ENCODE measurements around the gene DGKB. TPM values are rescaled to one million over a fixed set of nuclear protein-coding genes. Genes with fewer than 3 reads are reported as not detected.

The DGKB gene
- total and polyA plus RNA-seq, 8 donors = 0.16 to 1.3 (median 0.40) TPM

DNA sequence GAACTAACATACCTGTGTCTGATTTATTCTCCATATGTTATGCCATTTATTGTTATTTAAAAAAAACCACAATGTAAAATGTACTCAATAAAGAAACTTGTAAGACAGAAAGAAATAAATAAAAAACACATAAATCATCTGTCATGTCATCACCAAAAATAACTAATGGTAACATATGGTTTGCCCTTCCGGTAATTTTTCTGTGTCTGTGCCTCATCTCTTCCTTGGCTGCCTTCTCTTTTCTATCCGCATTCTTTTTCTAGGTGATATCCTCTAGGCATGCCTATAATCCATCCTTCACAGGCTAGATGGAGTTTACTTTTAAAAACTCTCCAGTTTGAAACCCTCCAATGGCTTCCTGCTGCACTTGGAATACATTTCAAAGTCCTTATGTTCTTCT lies 609.1 kb downstream of the DGKB start:
- Histone ChIP-seq H3K9me3 (no peaks in the 10 kb centered on the region), H3K27me3 (no peaks in the 10 kb centered on the region), H3K4me3 (no peak overlapping the region), H3K36me3 (no peaks in the 10 kb centered on the region), H3K27ac (no peak overlapping the region), H3K4me1 (no peaks in the 10 kb centered on the region)
- FAIRE-seq (no peak), ATAC-seq (no peak), DNase-seq (no peak)
- WGBS, 2 donors = 77 to 95% methylated on average over 2 of the region's 2 CpGs
- TF ChIP-seq, protein P1, sequence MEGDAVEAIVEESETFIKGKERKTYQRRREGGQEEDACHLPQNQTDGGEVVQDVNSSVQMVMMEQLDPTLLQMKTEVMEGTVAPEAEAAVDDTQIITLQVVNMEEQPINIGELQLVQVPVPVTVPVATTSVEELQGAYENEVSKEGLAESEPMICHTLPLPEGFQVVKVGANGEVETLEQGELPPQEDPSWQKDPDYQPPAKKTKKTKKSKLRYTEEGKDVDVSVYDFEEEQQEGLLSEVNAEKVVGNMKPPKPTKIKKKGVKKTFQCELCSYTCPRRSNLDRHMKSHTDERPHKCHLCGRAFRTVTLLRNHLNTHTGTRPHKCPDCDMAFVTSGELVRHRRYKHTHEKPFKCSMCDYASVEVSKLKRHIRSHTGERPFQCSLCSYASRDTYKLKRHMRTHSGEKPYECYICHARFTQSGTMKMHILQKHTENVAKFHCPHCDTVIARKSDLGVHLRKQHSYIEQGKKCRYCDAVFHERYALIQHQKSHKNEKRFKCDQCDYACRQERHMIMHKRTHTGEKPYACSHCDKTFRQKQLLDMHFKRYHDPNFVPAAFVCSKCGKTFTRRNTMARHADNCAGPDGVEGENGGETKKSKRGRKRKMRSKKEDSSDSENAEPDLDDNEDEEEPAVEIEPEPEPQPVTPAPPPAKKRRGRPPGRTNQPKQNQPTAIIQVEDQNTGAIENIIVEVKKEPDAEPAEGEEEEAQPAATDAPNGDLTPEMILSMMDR (IDR thresholded peaks at IDR 0.05) = no peak
- intact Hi-C loops (cut with DNase I) = no loop called here

DNA sequence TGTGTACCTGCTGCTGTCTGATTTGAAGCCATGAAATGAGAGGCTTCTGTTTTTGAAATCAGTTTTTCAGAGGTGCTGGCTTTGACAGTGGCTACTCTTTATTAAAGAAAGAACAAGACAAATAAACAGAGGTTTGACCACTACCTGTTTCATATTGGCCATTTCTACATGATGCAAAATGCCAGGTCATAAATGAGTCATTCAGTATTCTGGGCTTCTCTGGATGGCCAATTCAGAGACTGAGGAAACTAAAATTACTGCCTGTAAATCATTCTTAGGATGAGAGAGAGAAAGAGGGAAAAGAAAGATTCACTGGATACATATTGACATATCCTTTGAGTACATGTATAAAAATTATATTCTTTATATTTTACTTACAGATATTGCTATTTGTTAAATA lies 609.8 kb downstream of the DGKB start:
- TF ChIP-seq, protein P1 (IDR thresholded peaks at IDR 0.05) = no peak
- intact Hi-C loops (cut with DNase I) = no loop called here
- no peak for FAIRE-seq
- Histone ChIP-seq H3K4me3 (no peak overlapping the region), H3K9me3 (no peaks in the 10 kb centered on the region), H3K36me3 (no peaks in the 10 kb centered on the region), H3K27ac (no peak overlapping the region), H3K27me3 (no peaks in the 10 kb centered on the region), H3K4me1 (no peaks in the 10 kb centered on the region)
- DNase-seq = no peak
- ATAC-seq = no peak

DNA sequence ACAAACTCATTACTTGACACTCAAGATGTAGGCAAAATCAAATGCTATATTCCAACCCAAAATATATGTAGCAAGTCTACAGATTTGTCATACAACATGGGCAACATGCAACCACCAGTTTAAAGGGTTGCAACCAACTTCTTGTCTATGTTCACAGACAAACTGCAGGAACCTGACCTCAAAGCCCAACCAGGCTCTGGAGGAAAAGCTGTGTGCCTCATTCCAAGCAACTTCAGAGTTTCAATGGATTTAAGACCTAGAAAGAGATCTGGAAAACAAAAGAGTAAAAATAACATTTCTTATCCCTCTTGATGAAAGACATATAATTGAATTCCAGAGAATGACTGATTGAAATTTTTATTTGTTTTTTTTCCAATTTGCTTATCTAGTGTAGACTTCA lies 612.6 kb downstream of the DGKB start:
- ATAC-seq = no peak
- H3K4me3 ChIP-seq = no peak overlapping the region
- DNase-seq = no peak
- H3K36me3 ChIP-seq = no peaks in the 10 kb centered on the region
- no peaks in the 10 kb centered on the region for H3K4me1 ChIP-seq
- no peaks in the 10 kb centered on the region for H3K9me3 ChIP-seq
- H3K27ac ChIP-seq = no peak overlapping the region
- no peaks in the 10 kb centered on the region for H3K27me3 ChIP-seq
- no peak for FAIRE-seq
- TF ChIP-seq, protein P1 (IDR thresholded peaks at IDR 0.05) = no peak
- intact Hi-C loops (cut with DNase I) = no loop called here

DNA sequence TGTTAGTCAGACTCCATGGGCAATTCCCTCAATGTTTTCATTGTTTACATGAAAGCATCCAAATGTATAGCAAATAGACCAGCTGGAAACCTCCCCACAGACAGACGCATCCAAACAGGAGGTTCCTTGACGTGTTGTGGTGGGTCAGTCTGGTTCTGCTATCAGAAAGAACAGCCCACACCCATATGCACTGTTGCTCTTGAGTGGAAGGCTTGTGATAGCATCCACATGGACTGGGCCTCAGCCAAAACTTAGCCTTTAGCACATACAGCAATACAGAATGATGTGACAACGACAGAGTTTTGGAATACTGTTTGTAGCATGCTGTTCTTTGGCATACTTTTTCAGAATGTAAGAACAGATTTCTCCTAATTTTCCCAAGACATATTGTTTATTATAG lies 613.9 kb downstream of the DGKB start:
- ATAC-seq (no peak), FAIRE-seq (no peak), DNase-seq (no peak)
- TF ChIP-seq, protein P1 (IDR thresholded peaks at IDR 0.05) = no peak
- Histone ChIP-seq H3K4me3 (no peak overlapping the region), H3K27me3 (no peaks in the 10 kb centered on the region), H3K36me3 (no peaks in the 10 kb centered on the region), H3K27ac (no peak overlapping the region), H3K4me1 (no peaks in the 10 kb centered on the region), H3K9me3 (no peaks in the 10 kb centered on the region)
- WGBS, 2 donors = 55 to 66% methylated on average over 3 of the region's 3 CpGs
- intact Hi-C loops (cut with DNase I) = no loop called here

DNA sequence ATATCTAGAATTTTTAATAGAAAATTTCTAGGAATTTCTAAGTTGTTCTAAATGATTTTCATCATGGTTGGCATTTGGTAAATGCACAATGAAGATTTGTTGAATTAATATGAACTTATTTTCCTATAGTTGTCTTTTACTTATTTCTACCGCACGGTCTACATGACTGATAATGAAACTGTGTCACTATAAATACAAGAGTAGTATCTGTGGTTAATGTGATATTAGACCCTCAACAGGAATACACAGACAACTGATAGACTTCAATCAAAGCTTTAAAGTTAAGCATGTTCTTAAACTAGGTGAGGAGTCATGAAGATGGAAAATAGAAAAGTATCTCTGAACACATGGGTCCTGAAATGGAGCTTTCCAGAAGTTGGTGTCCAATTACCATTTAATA lies 615.2 kb downstream of the DGKB start:
- 96 to 97% methylated on average over 2 of the region's 2 CpGs for WGBS, 2 donors
- no peak for FAIRE-seq
- intact Hi-C loops (cut with DNase I) = no loop called here

More for the DNA sequence above, 615.2 kb downstream of the DGKB start:
- Histone ChIP-seq H3K27me3 (no peaks in the 10 kb centered on the region), H3K27ac (no peak overlapping the region), H3K9me3 (no peaks in the 10 kb centered on the region), H3K4me3 (no peak overlapping the region), H3K4me1 (no peaks in the 10 kb centered on the region), H3K36me3 (no peaks in the 10 kb centered on the region)
- DNase-seq (no peak), ATAC-seq (no peak)
- TF ChIP-seq, protein P1 (IDR thresholded peaks at IDR 0.05) = no peak
